ENCODE data around the gene MSI2.

MSI2 gene

DNA sequence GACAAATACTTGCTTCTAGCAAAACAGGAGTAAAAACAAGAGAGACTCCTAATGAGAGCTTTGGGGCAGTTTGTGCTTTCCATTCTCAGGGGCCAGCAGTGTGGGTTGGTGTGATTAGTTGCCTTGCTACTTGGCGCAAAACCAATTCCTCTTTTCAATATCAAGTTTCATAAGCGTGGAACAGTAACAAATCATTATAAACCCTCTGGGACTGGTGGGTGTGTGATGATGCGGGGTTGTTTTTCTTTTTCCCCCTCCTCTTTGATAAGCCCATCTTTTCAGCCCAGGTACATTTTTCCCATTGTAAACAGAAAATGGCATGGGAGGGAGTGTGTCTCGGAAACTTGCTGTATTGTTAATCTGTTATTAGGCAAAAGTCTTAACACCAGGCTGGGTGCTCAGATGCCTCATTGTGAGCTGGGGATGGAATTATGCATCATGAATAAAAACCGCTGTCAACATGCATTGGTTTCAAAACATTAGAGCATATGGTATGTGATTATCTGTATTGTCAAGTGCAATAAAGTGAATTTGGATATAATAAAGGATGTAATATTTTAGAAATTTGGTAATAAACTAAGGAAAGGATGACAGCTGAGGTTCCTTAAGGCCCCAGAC, 322.4 kb downstream of the MSI2 start:
- DNase-seq (ENCODE audit: low read depth) = peak; percentile 49

DNA sequence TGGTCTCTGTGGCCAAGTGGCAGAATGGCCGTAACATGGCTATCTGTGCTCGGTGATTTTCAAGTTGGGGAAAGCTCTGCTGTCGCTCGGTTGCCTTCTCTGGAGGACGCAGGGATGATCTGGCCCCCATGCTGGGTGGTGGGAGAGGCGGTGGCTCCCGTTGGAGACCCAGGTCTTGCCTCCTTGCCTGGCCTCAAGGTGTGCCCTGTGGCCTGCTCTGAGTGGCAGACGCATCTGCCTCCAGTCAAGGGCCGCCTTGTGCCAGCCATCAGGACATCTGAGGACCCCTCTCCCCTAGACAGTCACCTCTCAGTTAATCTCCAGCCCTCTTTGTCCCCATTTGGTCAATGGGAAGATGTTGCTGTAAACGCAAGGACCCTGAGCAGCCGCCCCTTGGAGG, 322.9 kb downstream of the MSI2 start:
- no peak for DNase-seq (ENCODE audit: low read depth)

DNA sequence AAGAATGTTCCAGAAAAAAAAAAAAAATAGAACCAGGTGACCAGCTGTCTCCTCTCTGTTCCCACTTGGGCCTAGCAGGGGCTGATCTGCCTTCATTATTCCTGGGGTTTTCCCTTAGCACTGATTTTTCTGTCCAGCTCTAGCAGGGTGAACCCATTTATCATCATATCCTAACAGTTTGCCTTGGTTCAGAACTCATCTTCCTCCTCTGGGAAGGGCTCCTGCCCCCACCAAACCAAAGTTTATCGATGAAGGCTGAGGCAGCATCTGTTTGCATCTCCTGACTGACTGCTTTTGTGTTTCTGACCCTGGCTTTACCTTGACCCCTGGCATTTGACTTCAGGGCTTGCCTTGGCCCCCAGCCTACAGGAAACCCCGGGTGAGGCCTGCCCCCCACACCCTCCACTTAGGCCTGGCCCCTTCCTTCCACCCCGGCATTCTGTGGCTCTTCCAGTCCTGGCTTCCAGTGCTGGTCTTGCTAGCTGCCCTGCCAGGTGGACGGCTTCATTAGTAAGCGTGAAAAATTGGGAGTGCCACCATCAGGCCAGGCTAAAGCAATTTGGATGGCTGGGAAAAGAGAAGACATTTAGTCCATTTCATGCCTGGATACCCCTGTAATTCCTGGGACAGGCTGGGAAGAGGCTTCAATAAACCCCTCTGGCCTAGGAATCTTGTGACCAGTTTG, 323.9 kb downstream of the MSI2 start:
- no peak for DNase-seq (ENCODE audit: low read depth)

DNA sequence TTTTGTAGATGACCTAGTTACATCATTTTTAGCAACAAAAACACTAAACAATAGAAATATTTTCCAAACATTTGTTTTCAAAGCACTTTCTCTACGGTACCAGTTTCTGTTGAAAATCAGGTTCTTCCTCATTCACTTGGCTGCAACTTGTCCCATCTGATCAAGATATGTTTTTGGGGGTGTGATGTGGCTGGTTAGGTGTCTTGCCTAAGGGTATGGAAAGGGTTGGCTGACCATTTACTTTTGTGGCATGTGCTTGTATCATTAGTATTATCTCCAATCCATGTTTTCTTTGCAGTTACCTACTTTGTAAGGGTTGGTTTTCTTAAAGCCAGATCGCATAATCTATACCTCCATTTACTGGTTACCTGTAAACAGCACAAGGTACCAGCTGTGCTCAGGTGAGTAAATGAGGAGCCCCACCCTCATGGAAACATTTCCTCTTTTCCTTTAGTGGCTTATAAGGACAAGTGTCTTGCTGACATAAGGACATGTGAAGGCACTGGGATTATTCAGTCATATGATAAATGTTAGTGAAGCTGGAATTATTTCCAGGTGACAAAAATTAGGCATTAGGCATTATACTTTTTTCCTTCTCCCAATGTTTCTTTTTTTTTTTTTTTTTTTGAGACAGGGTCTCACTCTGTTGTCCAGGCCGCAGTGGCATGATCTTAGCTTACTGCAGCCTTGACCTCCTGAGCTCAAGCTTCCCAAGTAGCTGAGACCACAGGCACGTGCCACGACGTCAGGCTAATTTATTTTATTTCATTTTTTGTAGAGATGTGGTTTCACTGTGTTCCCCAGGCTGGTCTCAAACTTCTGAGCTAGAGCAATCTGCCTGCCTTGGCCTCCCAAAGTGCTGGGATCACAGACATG, 326.8 kb downstream of the MSI2 start:
- DNase-seq (ENCODE audit: low read depth) = no peak

DNA sequence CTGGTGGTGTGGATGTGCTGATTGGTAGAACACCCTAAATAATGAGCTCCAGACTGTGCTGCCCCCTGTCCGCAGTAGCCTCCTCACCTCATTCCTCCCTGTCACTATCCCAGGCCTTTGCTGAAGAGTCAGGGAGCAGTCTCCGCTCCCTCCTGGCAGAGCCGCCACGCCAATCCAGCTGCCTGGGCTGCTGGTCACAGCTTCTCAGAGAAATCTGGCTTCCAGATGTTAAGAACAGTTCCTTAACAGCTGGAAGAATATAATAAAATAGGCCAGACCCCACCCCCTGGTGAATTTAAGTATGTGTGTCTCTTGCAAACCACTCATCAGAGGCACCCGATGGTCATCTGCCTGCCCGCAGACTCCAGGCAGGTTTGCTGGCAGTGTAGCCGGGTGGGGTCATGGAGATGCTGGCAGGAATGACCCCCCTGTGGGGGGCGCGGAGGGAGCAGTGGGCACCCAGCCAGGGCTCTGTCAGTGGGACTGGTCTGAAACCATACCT, 327.8 kb downstream of the MSI2 start:
- DNase-seq (ENCODE audit: low read depth) = peak; percentile 57

DNA sequence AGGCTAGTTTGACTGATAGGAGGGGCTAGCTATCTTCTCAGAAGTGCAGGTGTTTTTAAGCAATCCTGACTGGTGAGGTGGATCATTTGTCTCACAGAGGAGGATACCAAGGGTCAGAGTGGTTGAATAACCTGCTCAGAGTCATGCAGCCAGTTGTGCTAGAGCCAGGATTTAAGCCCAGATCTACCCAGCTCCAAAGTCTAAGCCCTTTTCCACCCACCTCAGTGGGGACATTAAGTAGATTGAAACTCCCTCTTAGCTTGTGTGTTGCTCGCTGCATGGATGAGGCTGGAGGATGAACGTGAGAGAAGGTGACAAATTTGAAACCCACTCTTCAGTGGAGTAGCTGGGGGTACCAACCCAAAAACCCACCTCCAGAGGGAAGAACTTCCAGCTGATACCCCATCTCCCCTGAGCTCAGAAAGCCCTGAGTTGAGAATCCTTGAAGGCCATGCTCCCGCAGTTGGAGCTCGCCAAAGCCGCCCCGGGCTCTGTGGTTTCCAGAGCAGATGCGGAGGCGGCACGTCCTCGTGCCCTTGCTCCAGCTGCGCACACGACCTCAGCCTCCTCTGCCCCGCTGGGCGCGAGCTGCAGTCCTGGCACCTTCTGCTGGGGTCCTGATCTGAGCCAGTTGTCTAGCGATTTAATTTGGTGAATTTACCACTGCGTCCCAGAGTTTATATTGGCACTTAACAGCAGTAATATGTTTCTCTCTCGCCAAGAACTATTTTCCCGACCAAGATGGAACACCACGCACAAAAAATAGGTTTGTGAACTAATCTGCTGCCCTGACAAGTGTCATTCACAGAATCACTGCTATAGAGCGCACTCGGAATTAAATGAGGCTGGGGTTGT, 329.2 kb downstream of the MSI2 start:
- DNase-seq (ENCODE audit: low read depth) = no peak

DNA sequence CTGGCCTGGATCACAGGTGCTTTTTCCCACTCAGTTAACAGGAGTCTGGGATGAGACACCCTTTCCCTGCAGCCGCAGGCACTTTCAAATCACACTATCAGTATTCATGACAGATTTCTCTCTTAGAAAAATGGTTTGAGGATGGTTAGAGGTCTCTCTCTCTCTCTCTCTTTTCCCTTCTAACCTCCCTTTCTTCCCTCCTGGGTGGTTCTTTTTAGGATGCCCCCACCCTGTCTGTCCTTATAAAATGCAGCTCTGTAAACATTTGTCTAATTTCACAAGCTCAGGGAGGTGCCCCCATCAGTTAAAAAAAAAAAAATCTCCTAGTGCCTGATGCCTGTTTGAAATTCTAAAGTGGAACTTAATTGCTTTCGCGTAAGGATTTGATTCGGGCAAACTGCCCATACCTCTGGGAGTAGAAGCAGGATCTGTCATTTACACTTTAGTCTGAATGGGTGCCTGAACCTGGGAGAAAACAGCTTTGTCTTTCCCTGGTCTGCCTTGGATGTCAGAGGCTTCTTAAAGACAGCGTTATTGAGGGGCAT, 329.9 kb downstream of the MSI2 start:
- no peak for DNase-seq (ENCODE audit: low read depth)

DNA sequence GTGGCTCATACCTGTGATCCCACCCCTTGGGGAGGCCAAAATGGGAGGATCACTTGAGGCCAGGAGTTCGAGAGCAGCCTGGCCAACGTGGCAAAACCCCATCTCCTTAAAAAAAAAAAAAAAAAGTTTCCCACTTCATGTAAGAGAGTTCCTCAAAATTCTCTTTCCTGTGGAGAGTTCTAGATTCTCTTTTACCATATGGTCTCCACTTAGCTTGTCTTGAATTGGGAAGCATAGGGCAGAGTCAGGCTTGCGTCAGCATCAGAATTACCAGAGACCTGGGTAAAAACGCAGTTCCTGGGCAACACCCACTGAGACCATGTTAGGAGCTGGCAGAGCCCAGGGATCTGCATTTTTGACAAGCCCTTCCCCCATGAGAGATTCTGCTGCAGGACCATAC, 330.4 kb downstream of the MSI2 start:
- no peak for DNase-seq (ENCODE audit: low read depth)

DNA sequence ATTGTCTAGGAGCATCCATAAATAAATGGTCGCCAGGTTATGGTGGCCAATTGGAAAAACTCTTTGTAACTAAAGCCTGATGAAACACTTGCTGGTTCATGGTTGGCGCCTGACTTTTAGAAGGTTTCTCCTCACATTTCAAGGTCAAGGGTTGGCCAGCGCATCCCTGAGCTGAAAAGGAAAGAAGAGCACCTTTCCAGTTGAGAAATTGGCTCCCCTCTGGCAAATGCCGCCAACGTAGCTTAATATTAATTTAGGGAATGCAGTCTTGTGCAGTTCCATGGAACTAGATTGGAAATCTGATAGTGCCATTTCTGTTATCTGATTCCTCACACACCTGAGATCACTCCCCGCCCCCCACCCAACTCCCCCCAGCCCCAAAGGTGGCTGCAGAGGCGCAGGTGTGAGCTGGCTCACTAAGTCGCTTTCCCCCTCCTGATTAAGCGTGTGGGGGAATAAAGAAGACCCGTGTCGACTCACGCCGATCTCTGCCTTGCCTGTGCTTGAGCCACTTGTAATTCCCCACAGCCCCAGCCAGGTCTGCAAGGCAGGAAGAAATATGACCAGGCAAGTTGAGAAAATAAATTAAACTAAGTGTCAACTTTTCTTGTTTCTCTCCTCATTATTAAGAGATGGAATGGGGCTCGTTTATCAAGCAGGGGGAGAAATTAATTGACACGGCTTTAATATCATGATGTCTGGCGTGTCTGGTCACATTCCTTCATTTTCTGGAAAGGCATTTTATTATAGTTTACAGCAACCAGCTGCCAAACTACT, 331.1 kb downstream of the MSI2 start:
- DNase-seq (ENCODE audit: low read depth) = no peak

DNA sequence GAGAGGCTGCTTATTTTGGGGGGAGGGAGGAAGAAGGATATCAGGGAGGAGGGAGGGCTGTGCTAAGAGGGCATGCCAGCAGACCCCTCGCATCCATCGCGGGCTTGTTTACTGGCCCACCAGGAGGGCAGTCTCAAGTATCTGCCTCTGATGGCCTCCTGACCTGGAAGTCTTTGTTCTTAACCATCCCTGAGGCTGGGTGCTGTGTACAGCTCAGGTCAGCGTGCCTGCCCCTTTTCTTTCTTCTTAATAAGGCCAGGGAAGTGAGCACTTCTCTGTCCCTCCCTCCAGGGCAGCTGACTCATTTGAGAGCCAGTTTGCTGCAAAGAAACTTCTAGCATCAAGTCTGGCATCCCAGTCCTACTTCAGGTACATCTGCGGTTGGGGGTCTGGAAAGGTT, 331.8 kb downstream of the MSI2 start:
- no peak for DNase-seq (ENCODE audit: low read depth)

DNA sequence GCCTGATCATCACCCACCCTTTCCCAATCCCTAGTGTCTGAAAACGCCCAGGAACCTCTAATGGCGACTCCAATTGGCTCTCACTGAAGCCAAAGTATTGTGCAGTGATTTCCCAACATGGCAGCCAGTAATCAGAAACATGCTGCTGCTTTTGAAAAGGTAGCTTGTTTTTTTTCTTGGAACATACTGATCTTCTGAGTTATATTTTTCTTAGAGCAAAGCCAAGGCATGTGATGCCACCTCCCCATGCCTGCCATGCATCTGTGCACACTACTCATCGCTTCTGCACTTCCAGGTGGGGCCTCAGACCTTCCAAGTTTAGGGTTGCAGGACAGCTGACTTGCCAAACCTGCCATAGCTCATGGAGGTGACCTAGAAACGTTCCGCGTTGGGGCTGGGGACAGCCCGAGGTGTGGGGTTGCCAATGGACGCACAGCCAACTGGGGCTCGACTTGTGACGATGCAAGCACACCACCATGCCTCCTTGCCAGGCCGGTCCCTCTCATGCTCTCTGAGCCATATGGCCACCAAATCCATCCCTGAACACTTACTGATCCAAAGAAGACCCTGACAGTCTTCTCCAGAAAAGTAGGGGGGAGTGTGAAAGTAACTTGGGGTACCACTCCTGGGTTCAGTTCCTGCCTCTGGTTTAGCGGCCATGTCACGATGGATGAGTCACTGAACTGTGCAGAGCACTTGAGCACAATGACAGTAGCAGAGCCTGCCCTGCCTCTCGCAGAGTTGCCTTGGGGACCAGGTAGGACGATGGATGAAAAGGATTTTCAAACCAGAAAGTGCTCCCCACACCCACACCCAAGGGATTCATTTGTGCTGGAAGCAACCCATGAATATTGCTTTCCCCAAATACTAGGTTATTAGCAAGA, 333.1 kb downstream of the MSI2 start:
- DNase-seq (ENCODE audit: low read depth) = peak; percentile 82

DNA sequence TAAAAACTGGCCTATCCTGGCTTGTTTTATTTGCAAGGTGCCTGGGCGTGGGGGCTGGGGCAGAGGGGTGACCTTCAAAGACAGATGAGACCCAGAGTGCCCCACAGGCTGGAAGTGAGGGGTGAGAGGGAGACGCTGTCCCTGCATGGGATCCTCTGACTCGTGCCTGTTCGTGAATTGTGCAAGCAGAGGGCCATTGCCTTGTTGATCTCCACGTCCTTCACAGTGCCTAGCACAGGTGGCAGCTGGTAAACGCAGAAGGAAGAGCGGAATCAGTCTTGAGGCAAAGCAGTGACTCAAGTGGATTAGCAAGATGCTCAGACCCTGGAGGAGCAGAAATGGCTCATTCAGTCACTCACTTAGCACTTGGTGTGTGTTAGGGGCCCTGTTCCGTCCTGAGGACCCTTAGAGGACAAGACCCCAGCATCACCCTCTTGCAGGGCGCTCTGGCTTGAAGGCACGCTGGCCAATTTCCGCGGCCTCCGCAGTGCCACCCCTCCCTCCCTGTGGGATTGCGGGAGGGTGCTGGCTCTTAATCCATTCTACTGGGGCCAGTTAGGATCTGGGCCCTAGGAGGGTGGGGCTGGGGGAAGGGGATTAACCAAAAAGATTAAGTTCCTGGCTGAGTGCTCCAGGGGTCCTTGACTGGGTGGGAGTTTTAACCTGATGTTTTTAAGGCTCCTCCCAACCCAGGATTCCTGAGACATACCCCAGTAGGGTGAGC, 337.6 kb downstream of the MSI2 start:
- no peak for DNase-seq (ENCODE audit: low read depth)

DNA sequence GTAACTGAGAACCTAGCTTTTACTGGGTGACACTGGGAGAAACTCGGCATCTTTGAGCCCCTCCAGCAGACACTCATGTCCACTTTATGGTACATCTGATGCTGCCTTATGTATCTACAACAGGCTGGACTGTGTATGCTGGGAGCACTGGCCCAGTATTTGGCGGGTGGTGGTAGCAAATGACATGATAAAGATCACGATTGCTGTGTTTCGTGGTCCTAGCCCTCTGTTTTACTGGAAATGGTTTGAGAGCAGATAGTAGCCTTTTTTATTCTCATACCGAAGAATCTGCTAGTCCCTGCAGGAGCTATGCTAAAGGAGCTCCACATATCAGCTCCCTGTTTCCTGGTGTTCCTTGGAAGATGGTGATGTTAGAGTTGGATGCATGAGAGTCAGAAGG, 338.4 kb downstream of the MSI2 start:
- no peak for DNase-seq (ENCODE audit: low read depth)

DNA sequence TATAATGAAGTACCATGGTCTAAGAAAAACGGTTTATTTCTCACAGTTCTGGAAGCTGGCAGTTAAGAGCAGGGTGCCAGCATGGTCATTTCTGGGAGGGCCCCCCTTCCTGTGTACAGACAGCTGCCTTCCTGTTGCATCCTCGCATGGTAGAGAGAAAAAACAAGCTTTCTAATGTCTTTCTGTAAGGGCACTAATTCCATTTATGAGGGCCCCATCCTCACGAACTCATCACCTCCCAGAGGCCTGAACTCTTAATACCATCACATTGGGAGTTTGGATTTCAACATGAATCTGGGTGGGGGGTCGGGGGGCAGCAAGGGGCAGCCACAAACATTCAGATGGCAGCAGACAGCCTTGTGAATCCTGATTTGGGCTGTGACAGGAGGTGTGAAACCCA, 339.1 kb downstream of the MSI2 start:
- DNase-seq (ENCODE audit: low read depth) = no peak

DNA sequence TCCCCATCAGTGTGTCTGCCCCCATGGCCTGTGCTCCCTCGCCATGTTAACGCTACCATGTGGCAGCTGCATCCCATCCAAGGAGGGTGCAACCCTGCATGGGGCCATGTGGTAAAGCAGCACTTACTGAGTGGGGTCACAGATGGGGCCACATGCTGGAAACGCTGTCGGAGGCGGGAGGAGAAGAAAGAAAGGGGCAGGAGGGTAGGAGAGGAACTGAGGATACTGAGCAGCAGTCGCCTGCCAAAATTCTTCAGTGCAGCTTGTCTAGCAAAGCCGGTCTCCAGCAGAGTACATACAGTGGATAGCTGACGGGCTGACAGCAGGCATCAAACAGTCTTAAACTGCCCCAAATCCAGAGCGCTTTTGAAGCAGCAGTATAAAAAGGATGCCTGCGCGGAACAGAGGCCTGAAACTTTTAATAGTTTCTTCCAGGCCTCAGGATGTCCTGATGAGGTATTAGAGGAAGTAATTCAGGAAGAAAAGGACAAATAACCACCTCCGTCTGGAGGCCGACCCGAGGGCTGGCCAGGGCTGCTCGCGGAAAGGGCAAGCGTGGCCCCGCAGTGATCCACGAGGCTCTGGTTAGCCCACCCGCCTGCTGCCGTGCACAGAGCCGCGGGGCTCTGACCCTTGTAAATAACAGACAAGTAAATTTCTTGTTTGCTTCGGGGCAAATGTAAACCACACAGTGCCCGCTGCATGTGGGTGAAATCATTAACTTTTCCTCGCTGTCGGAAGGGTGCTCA, 339.8 kb downstream of the MSI2 start:
- DNase-seq (ENCODE audit: low read depth) = no peak

DNA sequence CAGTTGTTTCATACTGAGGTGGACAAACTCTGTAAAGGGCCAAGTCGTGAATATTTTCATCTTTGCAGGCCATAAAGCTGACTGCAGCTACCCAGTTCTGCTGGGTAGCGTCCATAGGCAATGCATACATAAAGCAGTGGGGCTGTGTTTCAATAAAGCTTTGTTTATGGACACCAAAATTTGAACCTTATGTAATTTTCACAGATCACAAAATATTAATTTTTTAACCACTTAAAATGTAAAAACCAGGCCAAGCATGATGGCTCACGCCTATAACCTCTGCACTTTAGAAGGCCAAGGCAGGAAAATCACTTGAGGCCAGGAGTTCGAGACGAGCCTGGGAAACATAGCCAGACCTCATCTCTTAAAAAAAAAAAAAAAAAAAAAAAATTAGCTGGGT, 340.8 kb downstream of the MSI2 start:
- no peak for DNase-seq (ENCODE audit: low read depth)

DNA sequence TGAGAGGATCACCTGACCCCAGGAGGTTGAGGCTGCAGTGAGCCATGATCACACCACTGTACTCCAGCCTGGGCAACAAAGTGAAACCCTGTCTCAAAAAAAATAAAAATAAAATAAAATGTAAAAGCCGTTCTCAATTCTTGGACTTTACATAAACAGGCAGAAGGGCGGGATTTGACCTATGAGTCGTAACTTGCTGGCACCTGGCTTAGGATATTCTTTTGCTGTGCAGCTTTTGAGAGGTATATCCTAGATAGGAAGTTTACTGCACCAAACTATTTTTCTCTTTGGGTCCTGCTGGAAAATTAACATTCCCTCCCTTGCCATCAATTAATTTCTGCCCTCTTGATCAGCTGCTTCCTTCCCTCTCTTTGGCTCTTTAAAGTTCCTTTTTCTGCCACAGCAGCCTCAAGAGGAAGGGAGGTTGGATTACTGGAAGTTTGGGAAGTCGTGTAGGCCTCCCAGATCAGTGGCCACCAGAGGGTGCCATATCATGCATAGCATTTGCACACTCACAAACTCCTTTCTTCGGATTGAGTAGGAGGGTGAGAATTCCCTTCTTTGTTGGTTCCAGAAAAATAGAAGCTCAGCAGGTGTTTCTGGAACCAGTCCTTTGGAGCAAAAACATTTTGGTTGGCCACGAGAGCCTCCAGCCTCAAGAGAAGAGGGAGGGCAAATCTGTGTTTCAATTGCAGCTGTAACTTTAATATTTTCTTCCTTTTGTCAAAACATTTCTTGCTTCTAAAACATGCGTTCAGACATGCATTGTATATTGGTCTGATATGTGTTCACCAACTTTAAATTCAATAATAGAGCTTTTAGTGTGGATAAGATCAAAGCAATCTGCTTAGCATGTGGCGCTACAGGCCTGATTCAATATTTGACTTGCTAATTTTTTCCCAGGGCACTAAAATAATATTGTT, 341.5 kb downstream of the MSI2 start:
- peak; percentile 73 for DNase-seq (ENCODE audit: low read depth)
